Measurements from ENCODE around the gene TFAP2B.

Gene TFAP2B

DNA sequence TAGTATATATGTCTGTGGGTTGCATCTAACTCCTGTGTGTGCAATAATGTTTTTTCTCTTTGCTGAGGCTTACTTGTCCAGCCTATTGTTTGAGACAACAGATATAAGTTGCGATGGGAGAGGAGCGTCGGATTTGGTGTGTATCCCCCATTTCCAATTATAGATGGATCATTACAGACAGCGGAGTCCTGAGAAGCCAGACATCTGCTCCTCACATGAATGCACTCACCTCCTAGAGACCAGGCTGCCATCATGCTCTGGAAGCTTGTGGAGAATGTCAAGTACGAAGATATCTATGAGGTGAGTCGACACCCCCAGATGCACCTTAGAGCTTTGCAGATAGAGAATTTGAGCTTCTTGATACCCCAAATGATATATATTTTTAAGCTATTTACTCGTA lies at the start of gene TFAP2B:
Gene TFAP2B (plus strand): TSS at position 199 of the 400 bp plus-strand sequence. CDS start 21 bp downstream, at position 220.
- TF ChIP-seq, protein P1, sequence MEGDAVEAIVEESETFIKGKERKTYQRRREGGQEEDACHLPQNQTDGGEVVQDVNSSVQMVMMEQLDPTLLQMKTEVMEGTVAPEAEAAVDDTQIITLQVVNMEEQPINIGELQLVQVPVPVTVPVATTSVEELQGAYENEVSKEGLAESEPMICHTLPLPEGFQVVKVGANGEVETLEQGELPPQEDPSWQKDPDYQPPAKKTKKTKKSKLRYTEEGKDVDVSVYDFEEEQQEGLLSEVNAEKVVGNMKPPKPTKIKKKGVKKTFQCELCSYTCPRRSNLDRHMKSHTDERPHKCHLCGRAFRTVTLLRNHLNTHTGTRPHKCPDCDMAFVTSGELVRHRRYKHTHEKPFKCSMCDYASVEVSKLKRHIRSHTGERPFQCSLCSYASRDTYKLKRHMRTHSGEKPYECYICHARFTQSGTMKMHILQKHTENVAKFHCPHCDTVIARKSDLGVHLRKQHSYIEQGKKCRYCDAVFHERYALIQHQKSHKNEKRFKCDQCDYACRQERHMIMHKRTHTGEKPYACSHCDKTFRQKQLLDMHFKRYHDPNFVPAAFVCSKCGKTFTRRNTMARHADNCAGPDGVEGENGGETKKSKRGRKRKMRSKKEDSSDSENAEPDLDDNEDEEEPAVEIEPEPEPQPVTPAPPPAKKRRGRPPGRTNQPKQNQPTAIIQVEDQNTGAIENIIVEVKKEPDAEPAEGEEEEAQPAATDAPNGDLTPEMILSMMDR (IDR thresholded peaks at IDR 0.05) = no peak
- peak within 1 kb of the TSS in 1 of 2 donors; percentile 37 for H3K4me3 ChIP-seq
- no peak within 1 kb of the TSS for H3K27ac ChIP-seq
- DNase-seq = no peak
- peaks cover 0 to 94% of the 10 kb centered on the region in 2 donors for H3K27me3 ChIP-seq
- no peaks in the 10 kb centered on the region for H3K36me3 ChIP-seq
- peaks cover 0 to 28% (median 19%) of the 10 kb centered on the region in 4 donors for H3K4me1 ChIP-seq
- intact Hi-C loops (cut with DNase I; ENCODE audit: low total_unique reads) = no loop called here
- no peaks in the 10 kb centered on the region for H3K9me3 ChIP-seq

DNA sequence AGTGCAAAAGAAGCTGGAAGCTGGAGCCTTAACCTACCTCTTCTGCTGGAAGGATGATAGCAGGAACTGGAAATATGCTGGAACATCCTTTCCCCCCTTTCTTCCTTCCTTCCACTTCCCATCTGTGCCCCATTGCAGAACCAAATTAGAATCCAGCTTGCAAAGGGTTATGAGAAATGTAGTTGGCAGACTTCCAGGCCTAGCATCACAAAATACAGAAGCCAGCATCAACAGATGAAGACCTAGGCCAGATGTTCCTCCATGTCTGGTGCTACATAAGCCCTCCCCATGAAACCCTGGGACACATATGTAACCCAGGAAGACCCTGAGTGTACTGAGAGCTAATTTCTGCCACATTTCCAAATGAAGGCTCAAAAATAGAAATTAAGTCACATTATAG lies 40.0 kb upstream of the TFAP2B start:
- no peaks in the 10 kb centered on the region for H3K4me1 ChIP-seq

DNA sequence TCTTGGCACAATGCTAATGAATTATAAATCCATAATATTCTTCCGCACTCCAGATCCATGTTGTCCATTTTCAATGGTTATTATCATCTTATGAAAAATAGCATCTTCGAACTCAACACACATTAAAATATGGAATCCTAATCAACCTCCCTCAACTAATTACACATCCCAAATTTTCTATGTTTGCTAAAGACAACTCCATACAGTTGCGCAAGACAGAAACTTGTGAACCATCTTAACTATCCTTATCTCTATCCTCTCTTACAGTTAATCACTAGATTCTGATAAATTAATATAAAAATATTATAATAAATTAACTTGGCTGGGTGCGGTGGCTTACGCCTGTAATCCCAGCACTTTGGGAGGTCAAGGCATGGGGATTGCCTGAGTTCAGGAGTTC lies 38.3 kb upstream of the TFAP2B start:
- no peaks in the 10 kb centered on the region for H3K36me3 ChIP-seq
- H3K27ac ChIP-seq = no peak overlapping the region
- DNase-seq = no peak

More for the DNA sequence above, 40.0 kb upstream of the TFAP2B start:
- Histone ChIP-seq H3K9me3 (no peaks in the 10 kb centered on the region), H3K27ac (no peak overlapping the region), H3K27me3 (no peaks in the 10 kb centered on the region), H3K4me3 (no peak overlapping the region), H3K36me3 (no peaks in the 10 kb centered on the region)
- intact Hi-C loops (cut with DNase I; ENCODE audit: low total_unique reads) = no loop called here
- TF ChIP-seq, protein P1 (IDR thresholded peaks at IDR 0.05) = no peak
- no peak for DNase-seq

DNA sequence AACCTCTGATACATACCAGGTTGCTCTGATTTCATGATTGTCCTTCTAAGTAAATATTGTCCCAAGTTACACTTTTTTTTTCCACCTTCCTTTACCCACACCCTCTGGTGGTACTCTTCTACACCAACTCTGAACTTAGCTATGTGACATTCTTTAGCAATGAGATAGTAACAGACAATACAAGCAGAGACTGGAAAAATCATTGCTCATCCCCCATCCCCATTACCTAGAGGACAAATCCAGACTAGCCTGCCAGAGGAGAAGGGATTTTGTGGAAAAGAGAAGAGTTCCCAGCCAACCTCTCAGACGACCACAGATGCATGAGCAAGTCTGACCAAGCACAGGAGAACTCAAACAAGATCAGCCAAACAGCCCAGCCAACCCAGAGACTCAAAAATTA lies 32.8 kb upstream of the TFAP2B start:
- H3K9me3 ChIP-seq = no peaks in the 10 kb centered on the region
- intact Hi-C loops (cut with DNase I; ENCODE audit: low total_unique reads) = no loop called here
- no peaks in the 10 kb centered on the region for H3K4me1 ChIP-seq
- TF ChIP-seq, protein P1 (IDR thresholded peaks at IDR 0.05) = no peak
- H3K36me3 ChIP-seq = no peaks in the 10 kb centered on the region
- DNase-seq = no peak
- no peak overlapping the region for H3K27ac ChIP-seq
- H3K27me3 ChIP-seq = no peaks in the 10 kb centered on the region
- no peak overlapping the region for H3K4me3 ChIP-seq

More for the DNA sequence above, 38.3 kb upstream of the TFAP2B start:
- H3K4me3 ChIP-seq = no peak overlapping the region
- intact Hi-C loops (cut with DNase I; ENCODE audit: low total_unique reads) = no loop called here
- H3K27me3 ChIP-seq = no peaks in the 10 kb centered on the region
- H3K9me3 ChIP-seq = no peaks in the 10 kb centered on the region
- no peaks in the 10 kb centered on the region for H3K4me1 ChIP-seq
- TF ChIP-seq, protein P1 (IDR thresholded peaks at IDR 0.05) = no peak

DNA sequence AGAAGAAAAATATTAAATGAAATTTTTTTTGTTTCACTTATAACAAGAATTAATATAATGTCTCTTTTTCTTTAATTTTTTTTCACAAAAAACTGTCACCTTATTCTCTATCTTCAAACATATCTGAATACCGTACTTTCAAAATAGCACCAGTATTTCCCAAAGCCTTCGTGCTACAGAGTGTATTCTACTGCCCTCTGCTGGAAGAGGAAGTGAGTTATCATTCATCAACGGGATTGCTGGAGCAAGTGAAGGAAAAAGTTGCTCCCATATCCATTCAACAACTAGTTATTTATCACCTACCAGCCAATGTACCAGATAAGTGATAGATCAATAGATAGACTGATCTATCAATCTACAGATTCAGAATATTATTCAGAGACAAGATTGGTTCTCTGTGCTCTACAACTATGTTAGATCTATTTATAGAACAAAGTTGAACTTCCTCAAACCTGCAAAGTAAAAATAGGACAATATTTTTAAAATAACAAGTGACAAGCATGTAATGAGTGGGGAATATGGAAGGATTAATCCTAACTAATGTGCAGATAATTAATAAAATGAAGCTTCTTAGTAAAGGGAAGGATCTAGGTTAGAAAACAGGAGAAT lies 26.7 kb upstream of the TFAP2B start:
- Histone ChIP-seq H3K4me1 (no peaks in the 10 kb centered on the region), H3K27me3 (no peaks in the 10 kb centered on the region), H3K36me3 (no peaks in the 10 kb centered on the region), H3K9me3 (no peaks in the 10 kb centered on the region), H3K27ac (no peak overlapping the region), H3K4me3 (no peak overlapping the region)
- intact Hi-C loops (cut with DNase I; ENCODE audit: low total_unique reads) = no loop called here
- no peak for DNase-seq
- TF ChIP-seq, protein P1 (IDR thresholded peaks at IDR 0.05) = peak; percentile 34 to 51
